ENCODE data around the gene CEACAM7. TPM values are rescaled to one million over a fixed set of nuclear protein-coding genes. Genes with fewer than 3 reads are reported as not detected.

The CEACAM7 gene
- total RNA-seq, 2 experiments from 2014 or later, result not detected

DNA sequence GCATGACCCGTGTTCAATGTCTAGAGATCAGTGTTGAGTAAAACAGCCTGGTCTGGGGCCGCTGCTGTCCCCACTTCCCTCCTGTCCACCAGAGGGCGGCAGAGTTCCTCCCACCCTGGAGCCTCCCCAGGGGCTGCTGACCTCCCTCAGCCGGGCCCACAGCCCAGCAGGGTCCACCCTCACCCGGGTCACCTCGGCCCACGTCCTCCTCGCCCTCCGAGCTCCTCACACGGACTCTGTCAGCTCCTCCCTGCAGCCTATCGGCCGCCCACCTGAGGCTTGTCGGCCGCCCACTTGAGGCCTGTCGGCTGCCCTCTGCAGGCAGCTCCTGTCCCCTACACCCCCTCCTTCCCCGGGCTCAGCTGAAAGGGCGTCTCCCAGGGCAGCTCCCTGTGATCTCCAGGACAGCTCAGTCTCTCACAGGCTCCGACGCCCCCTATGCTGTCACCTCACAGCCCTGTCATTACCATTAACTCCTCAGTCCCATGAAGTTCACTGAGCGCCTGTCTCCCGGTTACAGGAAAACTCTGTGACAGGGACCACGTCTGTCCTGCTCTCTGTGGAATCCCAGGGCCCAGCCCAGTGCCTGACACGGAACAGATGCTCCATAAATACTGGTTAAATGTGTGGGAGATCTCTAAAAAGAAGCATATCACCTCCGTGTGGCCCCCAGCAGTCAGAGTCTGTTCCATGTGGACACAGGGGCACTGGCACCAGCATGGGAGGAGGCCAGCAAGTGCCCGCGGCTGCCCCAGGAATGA, 18.9 kb upstream of the CEACAM7 start:
- intact Hi-C loops (cut with micrococcal nuclease), result loop anchor here (2.0 kb wide), 1 partner anchor 40 kb away; no protein-coding TSS in a partner anchor
- no peak overlapping the region for H3K27ac Mint-ChIP-seq
- no peaks in the 10 kb centered on the region for H3K9me3 Mint-ChIP-seq
- ATAC-seq (peak; percentile 97), DNase-seq (peak; percentile 80)
- peaks cover 38% of the 10 kb centered on the region for H3K27me3 Mint-ChIP-seq
- TF ChIP-seq, protein P1, sequence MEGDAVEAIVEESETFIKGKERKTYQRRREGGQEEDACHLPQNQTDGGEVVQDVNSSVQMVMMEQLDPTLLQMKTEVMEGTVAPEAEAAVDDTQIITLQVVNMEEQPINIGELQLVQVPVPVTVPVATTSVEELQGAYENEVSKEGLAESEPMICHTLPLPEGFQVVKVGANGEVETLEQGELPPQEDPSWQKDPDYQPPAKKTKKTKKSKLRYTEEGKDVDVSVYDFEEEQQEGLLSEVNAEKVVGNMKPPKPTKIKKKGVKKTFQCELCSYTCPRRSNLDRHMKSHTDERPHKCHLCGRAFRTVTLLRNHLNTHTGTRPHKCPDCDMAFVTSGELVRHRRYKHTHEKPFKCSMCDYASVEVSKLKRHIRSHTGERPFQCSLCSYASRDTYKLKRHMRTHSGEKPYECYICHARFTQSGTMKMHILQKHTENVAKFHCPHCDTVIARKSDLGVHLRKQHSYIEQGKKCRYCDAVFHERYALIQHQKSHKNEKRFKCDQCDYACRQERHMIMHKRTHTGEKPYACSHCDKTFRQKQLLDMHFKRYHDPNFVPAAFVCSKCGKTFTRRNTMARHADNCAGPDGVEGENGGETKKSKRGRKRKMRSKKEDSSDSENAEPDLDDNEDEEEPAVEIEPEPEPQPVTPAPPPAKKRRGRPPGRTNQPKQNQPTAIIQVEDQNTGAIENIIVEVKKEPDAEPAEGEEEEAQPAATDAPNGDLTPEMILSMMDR (IDR thresholded peaks at IDR 0.05), result peak; percentile 100
- H3K4me1 Mint-ChIP-seq (ENCODE audit: low read depth), result no peaks in the 10 kb centered on the region
- peak overlapping the region; percentile 39 for H3K4me3 Mint-ChIP-seq
- POLR2A ChIA-PET, result interaction anchor here (0.6 kb wide), 1 partner anchor 30 kb away, joined by 3 read pairs; no protein-coding TSS in a partner anchor
- no peaks in the 10 kb centered on the region for H3K36me3 Mint-ChIP-seq (ENCODE audit: low read depth)
- CTCF ChIA-PET, result interaction anchor here (0.7 to 3.1 kb wide), 39 partner anchors 9 to 344 kb away, joined by 3 to 50 read pairs (median 6); partner anchors contain the start of genes CEACAM6 and CEACAM7

DNA sequence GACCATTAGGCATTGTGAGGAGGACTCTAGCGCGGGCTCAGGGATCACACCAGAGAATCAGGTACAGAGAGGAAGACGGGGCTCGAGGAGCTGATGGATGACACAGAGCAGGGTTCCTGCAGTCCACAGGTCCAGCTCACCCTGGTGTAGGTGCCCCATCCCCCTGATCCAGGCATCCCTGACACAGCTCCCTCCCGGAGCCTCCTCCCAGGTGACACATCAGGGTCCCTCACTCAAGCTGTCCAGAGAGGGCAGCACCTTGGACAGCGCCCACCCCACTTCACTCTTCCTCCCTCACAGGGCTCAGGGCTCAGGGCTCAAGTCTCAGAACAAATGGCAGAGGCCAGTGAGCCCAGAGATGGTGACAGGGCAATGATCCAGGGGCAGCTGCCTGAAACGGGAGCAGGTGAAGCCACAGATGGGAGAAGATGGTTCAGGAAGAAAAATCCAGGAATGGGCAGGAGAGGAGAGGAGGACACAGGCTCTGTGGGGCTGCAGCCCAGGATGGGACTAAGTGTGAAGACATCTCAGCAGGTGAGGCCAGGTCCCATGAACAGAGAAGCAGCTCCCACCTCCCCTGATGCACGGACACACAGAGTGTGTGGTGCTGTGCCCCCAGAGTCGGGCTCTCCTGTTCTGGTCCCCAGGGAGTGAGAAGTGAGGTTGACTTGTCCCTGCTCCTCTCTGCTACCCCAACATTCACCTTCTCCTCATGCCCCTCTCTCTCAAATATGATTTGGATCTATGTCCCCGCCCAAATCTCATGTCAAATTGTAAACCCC, 17.5 kb upstream of the CEACAM7 start:
- Mint-ChIP-seq H3K9me3 (no peaks in the 10 kb centered on the region), H3K4me1 (ENCODE audit: low read depth) (no peaks in the 10 kb centered on the region), H3K27me3 (peaks cover 37% of the 10 kb centered on the region), H3K36me3 (ENCODE audit: low read depth) (no peaks in the 10 kb centered on the region), H3K4me3 (no peak overlapping the region), H3K27ac (no peak overlapping the region)
- TF ChIP-seq, protein P1 (IDR thresholded peaks at IDR 0.05), result no peak
- POLR2A ChIA-PET, result no interaction called here
- ATAC-seq (no peak), DNase-seq (peak; percentile 58)
- CTCF ChIA-PET, result interaction anchor here (0.8 to 3.1 kb wide), 8 partner anchors 15 to 88 kb away, joined by 3 to 50 read pairs (median 12); partner anchors contain the start of gene CEACAM6
- intact Hi-C loops (cut with micrococcal nuclease), result loop anchor here (2.0 kb wide), 1 partner anchor 41 kb away; no protein-coding TSS in a partner anchor

DNA sequence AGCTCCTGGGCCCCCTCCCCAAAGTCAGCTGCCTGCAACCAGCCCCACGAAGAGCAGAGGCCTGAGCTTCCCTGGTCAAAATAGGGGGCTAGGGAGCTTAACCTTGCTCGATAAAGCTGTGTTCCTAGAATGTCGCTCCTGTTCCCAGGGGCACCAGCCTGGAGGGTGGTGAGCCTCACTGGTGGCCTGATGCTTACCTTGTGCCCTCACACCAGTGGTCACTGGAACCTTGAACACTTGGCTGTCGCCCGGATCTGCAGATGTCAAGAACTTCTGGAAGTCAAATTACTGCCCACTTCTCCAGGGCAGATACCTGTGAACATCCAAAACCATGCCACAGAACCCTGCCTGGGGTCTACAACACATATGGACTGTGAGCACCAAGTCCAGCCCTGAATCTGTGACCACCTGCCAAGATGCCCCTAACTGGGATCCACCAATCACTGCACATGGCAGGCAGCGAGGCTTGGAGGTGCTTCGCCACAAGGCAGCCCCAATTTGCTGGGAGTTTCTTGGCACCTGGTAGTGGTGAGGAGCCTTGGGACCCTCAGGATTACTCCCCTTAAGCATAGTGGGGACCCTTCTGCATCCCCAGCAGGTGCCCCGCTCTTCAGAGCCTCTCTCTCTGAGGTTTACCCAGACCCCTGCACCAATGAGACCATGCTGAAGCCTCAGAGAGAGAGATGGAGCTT, 15.7 kb upstream of the CEACAM7 start:
- intact Hi-C loops (cut with micrococcal nuclease), result no loop called here
- H3K9me3 Mint-ChIP-seq, result no peaks in the 10 kb centered on the region
- DNase-seq, result no peak
- no peak for ATAC-seq
- no peak overlapping the region for H3K4me3 Mint-ChIP-seq
- ChIA-PET POLR2A (no interaction called here), CTCF (interaction anchor here (1.7 kb wide), 1 partner anchor 62 kb away, joined by 5 read pairs; no protein-coding TSS in a partner anchor)
- H3K27ac Mint-ChIP-seq, result no peak overlapping the region
- H3K27me3 Mint-ChIP-seq, result peaks cover 39% of the 10 kb centered on the region
- TF ChIP-seq, protein P1 (IDR thresholded peaks at IDR 0.05), result no peak
- H3K4me1 Mint-ChIP-seq (ENCODE audit: low read depth), result no peaks in the 10 kb centered on the region
- no peaks in the 10 kb centered on the region for H3K36me3 Mint-ChIP-seq (ENCODE audit: low read depth)

DNA sequence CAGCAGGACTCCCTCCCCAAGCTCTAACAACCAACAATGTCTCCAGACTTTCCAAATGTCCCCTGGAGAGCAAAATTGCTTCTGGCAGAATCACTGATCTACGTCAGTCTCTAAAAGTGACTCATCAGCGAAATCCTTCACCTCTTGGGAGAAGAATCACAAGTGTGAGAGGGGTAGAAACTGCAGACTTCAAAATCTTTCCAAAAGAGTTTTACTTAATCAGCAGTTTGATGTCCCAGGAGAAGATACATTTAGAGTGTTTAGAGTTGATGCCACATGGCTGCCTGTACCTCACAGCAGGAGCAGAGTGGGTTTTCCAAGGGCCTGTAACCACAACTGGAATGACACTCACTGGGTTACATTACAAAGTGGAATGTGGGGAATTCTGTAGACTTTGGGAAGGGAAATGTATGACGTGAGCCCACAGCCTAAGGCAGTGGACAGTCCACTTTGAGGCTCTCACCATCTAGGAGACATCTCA, 14.1 kb upstream of the CEACAM7 start:
- DNase-seq, result no peak
- Mint-ChIP-seq H3K9me3 (no peaks in the 10 kb centered on the region), H3K4me3 (no peak overlapping the region), H3K36me3 (ENCODE audit: low read depth) (no peaks in the 10 kb centered on the region), H3K27me3 (peaks cover 33% of the 10 kb centered on the region), H3K27ac (no peak overlapping the region), H3K4me1 (ENCODE audit: low read depth) (no peaks in the 10 kb centered on the region)
- ChIA-PET POLR2A (no interaction called here), CTCF (interaction anchor here (1.4 to 2.3 kb wide), 3 partner anchors 11 to 59 kb away, joined by 6 to 14 read pairs (median 11); no protein-coding TSS in a partner anchor)
- TF ChIP-seq, protein P1 (IDR thresholded peaks at IDR 0.05), result no peak
- no peak for ATAC-seq
- intact Hi-C loops (cut with micrococcal nuclease), result no loop called here
